Tibial nerve (tissue), 4 donors: ENCODE data around the gene RIPOR3.

Source experiments
- EP300 ChIP-seq, 2 donors: sonication (generic); formaldehyde crosslinking; IDR thresholded peaks; one replicate each; pipeline ENCODE4 v1.6.1; 2017; ENCODE audit warnings: antibody characterized with exemption in 2 of 2, mild to moderate bottlenecking in 1 of 2
- POLR2A ChIP-seq, 2 donors: fragments of 450-650 bp; IDR thresholded peaks; one replicate each; pipeline ENCODE4 v1.6.1; 2017; ENCODE audit warnings: antibody characterized with exemption in 2 of 2, mild to moderate bottlenecking in 2 of 2, moderate library complexity in 2 of 2
- TF ChIP-seq, protein P1 (sequence below), 5 experiments: fragments of 200-600 bp in 3 of 5; fragments of 450-650 bp in 2 of 5; sonication (generic) in 3 of 5; IDR thresholded peaks; one replicate each; pipeline ENCODE4 v1.5.1; 2016 to 2019; ENCODE audit warnings: antibody characterized with exemption in 5 of 5, mild to moderate bottlenecking in 3 of 5, moderate library complexity in 2 of 5

DNA sequence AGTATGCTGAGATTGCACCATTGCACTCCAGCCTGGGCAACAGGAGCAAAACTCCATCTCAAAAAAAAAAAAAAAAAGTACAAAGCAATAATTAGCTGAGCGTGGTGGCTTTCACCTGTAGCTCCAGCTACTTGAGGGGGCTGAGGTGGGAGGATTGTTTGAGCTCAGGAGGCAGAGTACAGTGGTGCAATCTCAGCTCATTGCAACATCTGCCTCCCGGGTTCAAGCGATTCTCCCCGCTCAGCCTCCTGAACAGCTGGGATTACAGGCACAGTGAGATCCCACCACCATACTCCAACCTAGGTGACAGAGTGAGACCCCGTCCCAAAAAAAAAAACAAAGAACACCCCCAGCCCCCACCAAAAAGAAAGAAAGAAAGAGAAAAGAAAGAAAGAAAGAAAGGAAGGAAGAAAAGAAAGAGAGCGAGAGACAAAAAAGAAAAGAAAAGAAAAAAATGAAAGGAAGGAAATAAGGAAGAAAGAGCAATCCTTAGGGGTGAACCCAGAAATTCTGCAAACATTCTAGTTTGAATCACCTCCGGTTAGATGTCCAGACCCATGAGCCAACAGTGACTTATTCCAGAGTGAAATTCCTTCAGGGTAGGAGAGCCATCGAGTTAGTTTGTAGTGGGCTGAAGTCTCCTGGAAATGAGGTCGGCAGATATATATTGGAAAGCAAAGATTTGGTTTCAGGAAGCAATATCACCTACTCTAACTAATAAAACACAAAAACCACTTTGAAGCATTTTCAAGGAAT, 3.2 kb upstream of the RIPOR3 start:
- no peak for TF ChIP-seq EP300 (IDR thresholded peaks at IDR 0.05)
- TF ChIP-seq, protein P1, sequence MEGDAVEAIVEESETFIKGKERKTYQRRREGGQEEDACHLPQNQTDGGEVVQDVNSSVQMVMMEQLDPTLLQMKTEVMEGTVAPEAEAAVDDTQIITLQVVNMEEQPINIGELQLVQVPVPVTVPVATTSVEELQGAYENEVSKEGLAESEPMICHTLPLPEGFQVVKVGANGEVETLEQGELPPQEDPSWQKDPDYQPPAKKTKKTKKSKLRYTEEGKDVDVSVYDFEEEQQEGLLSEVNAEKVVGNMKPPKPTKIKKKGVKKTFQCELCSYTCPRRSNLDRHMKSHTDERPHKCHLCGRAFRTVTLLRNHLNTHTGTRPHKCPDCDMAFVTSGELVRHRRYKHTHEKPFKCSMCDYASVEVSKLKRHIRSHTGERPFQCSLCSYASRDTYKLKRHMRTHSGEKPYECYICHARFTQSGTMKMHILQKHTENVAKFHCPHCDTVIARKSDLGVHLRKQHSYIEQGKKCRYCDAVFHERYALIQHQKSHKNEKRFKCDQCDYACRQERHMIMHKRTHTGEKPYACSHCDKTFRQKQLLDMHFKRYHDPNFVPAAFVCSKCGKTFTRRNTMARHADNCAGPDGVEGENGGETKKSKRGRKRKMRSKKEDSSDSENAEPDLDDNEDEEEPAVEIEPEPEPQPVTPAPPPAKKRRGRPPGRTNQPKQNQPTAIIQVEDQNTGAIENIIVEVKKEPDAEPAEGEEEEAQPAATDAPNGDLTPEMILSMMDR (IDR thresholded peaks at IDR 0.05): no peak
- TF ChIP-seq POLR2A (IDR thresholded peaks at IDR 0.05): no peak
